GM23338 (cell line): ENCODE measurements around the gene PDCD4. TPM values are rescaled to one million over a fixed set of nuclear protein-coding genes. Genes with fewer than 3 reads are reported as not detected.

Experiments
- ATAC-seq: fragments of 200-7000 bp; cut with Tn5 transposase; 3 replicates; pipeline ENCODE4 v1.9.1; 2020
- DNase-seq: peaks from one replicate; pipeline ENCODE4 v3.0.0-alpha.2; 2015; ENCODE audit warnings: low spot score
- H2AFZ ChIP-seq: fragments of 200-600 bp; sonication (generic); 2 replicates; pipeline ENCODE4 v1.8.0; 2016; ENCODE audit warnings: antibody characterized with exemption, mild to moderate bottlenecking, moderate library complexity
- H3F3A ChIP-seq: fragments of 200-600 bp; sonication (generic); replicated peaks from 2 replicates; pipeline ENCODE4 v1.8.0; 2017; ENCODE audit warnings: antibody characterized with exemption, mixed run types, low read depth
- H3K27ac ChIP-seq: fragments of 200-600 bp; sonication (generic); 2 replicates; pipeline ENCODE4 v1.6.1; 2016; ENCODE audit warnings: low read depth
- H3K27me3 ChIP-seq: fragments of 200-600 bp; sonication (generic); 2 replicates; pipeline ENCODE4 v1.8.0; 2016; ENCODE audit warnings: mild to moderate bottlenecking, mixed run types, moderate library complexity; ENCODE audit not compliant: insufficient read depth
- H3K36me3 ChIP-seq: fragments of 200-600 bp; sonication (generic); 2 replicates; pipeline ENCODE4 v1.8.0; 2016; ENCODE audit warnings: mild to moderate bottlenecking; ENCODE audit not compliant: insufficient read depth
- H3K4me1 ChIP-seq: fragments of 200-600 bp; sonication (generic); 2 replicates; pipeline ENCODE4 v1.8.0; 2016; ENCODE audit warnings: mild to moderate bottlenecking, moderate library complexity; ENCODE audit not compliant: insufficient read depth
- H3K4me2 ChIP-seq: fragments of 200-600 bp; sonication (generic); 2 replicates; pipeline ENCODE4 v1.7.1; 2017; ENCODE audit warnings: mixed run types
- H3K4me3 ChIP-seq: fragments of 200-600 bp; sonication (generic); 2 replicates; pipeline ENCODE4 v1.6.1; 2016; ENCODE audit warnings: mixed run types
- H3K79me2 ChIP-seq: fragments of 200-600 bp; sonication (generic); replicated peaks from 2 replicates; pipeline ENCODE4 v1.8.0; 2017; ENCODE audit warnings: mild to moderate bottlenecking; ENCODE audit not compliant: insufficient read depth
- H3K9me2 ChIP-seq: fragments of 200-600 bp; sonication (generic); 2 replicates; pipeline ENCODE4 v1.8.0; 2017; ENCODE audit not compliant: insufficient read depth
- H4K20me1 ChIP-seq: fragments of 200-600 bp; sonication (generic); replicated peaks from 2 replicates; pipeline ENCODE4 v1.8.0; 2017; ENCODE audit warnings: mild to moderate bottlenecking; ENCODE audit not compliant: insufficient read depth
- H3K27ac Mint-ChIP-seq: 2 replicates; pipeline ENCODE4 v1.8.0; 2020; ENCODE audit warnings: inconsistent platforms, mild to moderate bottlenecking, moderate library complexity, mixed read lengths
- H3K27me3 Mint-ChIP-seq: 3 replicates; pipeline ENCODE4 v1.8.0; 2022; ENCODE audit warnings: low read depth, mild to moderate bottlenecking, moderate library complexity, mixed read lengths, inconsistent platforms; ENCODE audit not compliant: insufficient read depth, poor library complexity
- H3K36me3 Mint-ChIP-seq: 3 replicates; pipeline ENCODE4 v1.8.0; 2021; ENCODE audit warnings: low read depth, mild to moderate bottlenecking, inconsistent platforms, moderate library complexity, mixed read lengths
- H3K4me1 Mint-ChIP-seq: 3 replicates; pipeline ENCODE4 v1.8.0; 2020; ENCODE audit warnings: mild to moderate bottlenecking, inconsistent platforms, mixed read lengths
- H3K4me3 Mint-ChIP-seq: 3 replicates; pipeline ENCODE4 v1.8.0; 2021; ENCODE audit warnings: moderate library complexity, mild to moderate bottlenecking, inconsistent platforms, mixed read lengths
- H3K9me3 Mint-ChIP-seq: 3 replicates; pipeline ENCODE4 v1.8.0; 2020; ENCODE audit warnings: moderate library complexity, mild to moderate bottlenecking, inconsistent platforms, mixed read lengths
- CREB1 ChIP-seq: fragments of 250-450 bp; sonication (Bioruptor Pico); IDR thresholded peaks from 2 replicates; pipeline ENCODE4 v1.5.0; 2020; ENCODE audit warnings: low read depth, mild to moderate bottlenecking, moderate library complexity
- CTCF ChIP-seq, 2 experiments: fragments of 200-600 bp in 1 of 2; sonication (generic) in 1 of 2; conservative IDR thresholded peaks; 2 replicates each; pipeline versions ENCODE4 v1.5.1 to v1.6.1; 2016 to 2017; ENCODE audit warnings: antibody characterized with exemption in 2 of 2, low read depth in 2 of 2, mild to moderate bottlenecking in 2 of 2, moderate library complexity in 1 of 2
- ETS1 ChIP-seq: IDR thresholded peaks from 2 replicates; pipeline ENCODE4 v1.6.1; 2016; ENCODE audit warnings: antibody characterized with exemption
- EZH2 ChIP-seq: fragments of 200-600 bp; sonication (generic); IDR thresholded peaks from one replicate; pipeline ENCODE4 v1.8.0; 2017; ENCODE audit warnings: antibody characterized with exemption, mild to moderate bottlenecking, low read depth; ENCODE audit not compliant: unreplicated experiment
- EZH2phosphoT487 ChIP-seq: fragments of 200-600 bp; sonication (generic); IDR thresholded peaks from one replicate; pipeline ENCODE4 v1.8.1; 2018; ENCODE audit warnings: antibody characterized with exemption; ENCODE audit not compliant: unreplicated experiment
- NANOG ChIP-seq: IDR thresholded peaks from 2 replicates; pipeline ENCODE4 v1.6.1; 2016; ENCODE audit warnings: antibody characterized with exemption, borderline replicate concordance
- POLR2AphosphoS5 ChIP-seq: IDR thresholded peaks from 2 replicates; pipeline ENCODE4 v1.6.1; 2016; ENCODE audit warnings: antibody characterized with exemption, low read depth
- REST ChIP-seq: IDR thresholded peaks from one replicate; pipeline ENCODE4 v1.6.1; 2018; ENCODE audit warnings: antibody characterized with exemption; ENCODE audit not compliant: unreplicated experiment
- STAT1 ChIP-seq: IDR thresholded peaks from one replicate; pipeline ENCODE4 v1.6.1; 2016; ENCODE audit warnings: antibody characterized with exemption; ENCODE audit not compliant: unreplicated experiment
- ZNF114 ChIP-seq: fragments of 250-450 bp; sonication (Bioruptor Pico); IDR thresholded peaks from 2 replicates; pipeline ENCODE4 v1.5.0; 2020; ENCODE audit warnings: mild to moderate bottlenecking, moderate library complexity
- ZNF331 ChIP-seq: fragments of 250-450 bp; sonication (Bioruptor Pico); IDR thresholded peaks from 2 replicates; pipeline ENCODE4 v1.5.0; 2020; ENCODE audit warnings: low read depth, mild to moderate bottlenecking, moderate library complexity
- polyA plus RNA-seq: library from polyadenylated mRNA; unstranded; fragments of >200 nt; fragmentation: Nextera tagmentation; extraction: Ambion mirVana; gene quantifications from 2 replicates; pipeline ENCODE4 v1.2.1, GENCODE V29; 2016
- total RNA-seq: library from RNA; depleted of rRNA; stranded (reverse); fragments of >200 nt; shearing (Covaris generic); gene quantifications from 2 replicates; pipeline ENCODE4 v1.2.3, GENCODE V29; 2014

The PDCD4 gene
- total and polyA plus RNA-seq, 2 experiments from 2014 or later: 10.1 to 18.0 TPM

- H3K27me3 Mint-ChIP-seq: peaks cover 2% of the 10 kb centered on the region
- no peaks in the 10 kb centered on the region for H3F3A ChIP-seq
- no peaks in the 10 kb centered on the region for H3K36me3 Mint-ChIP-seq
- TF ChIP-seq EZH2phosphoT487: no peak
- TF ChIP-seq ZNF331 (CRISPR knock-in tag): no peak
- TF ChIP-seq CTCF (conservative IDR thresholded peaks at IDR 0.05; ENCODE audit: low read depth in 2 of 2): peak; percentile 60 to 71
- peak; percentile 44; the same call in 2 of the 3 replicates for ATAC-seq
- H2AFZ ChIP-seq: no peak overlapping the region
- no peaks in the 10 kb centered on the region for H4K20me1 ChIP-seq
- H3K27ac Mint-ChIP-seq: no peak overlapping the region
- no peaks in the 10 kb centered on the region for H3K9me3 Mint-ChIP-seq
- no peak overlapping the region for H3K4me3 ChIP-seq
- H3K4me3 Mint-ChIP-seq: no peak overlapping the region
- no peaks in the 10 kb centered on the region for H3K79me2 ChIP-seq
- H3K27ac ChIP-seq: no peak overlapping the region
- no peaks in the 10 kb centered on the region for H3K36me3 ChIP-seq
- H3K4me1 Mint-ChIP-seq: no peaks in the 10 kb centered on the region
- no peaks in the 10 kb centered on the region for H3K27me3 ChIP-seq
- DNase-seq: peak; percentile 71
- H3K4me2 ChIP-seq: no peak overlapping the region
- no peaks in the 10 kb centered on the region for H3K9me2 ChIP-seq
- H3K4me1 ChIP-seq: no peaks in the 10 kb centered on the region
These were observed 21.9 kb downstream of the PDCD4 start for GRCh38 chr10:110893559-110894179.

- Histone ChIP-seq H3K27ac (no peak overlapping the region), H4K20me1 (no peaks in the 10 kb centered on the region), H3K4me1 (no peaks in the 10 kb centered on the region), H3K4me2 (no peak overlapping the region), H3K4me3 (no peak overlapping the region), H3K36me3 (no peaks in the 10 kb centered on the region), H2AFZ (no peak overlapping the region), H3K79me2 (no peaks in the 10 kb centered on the region), H3K9me2 (no peaks in the 10 kb centered on the region), H3F3A (no peaks in the 10 kb centered on the region), H3K27me3 (no peaks in the 10 kb centered on the region)
- Mint-ChIP-seq H3K36me3 (no peaks in the 10 kb centered on the region; the same call in 2 of the 3 replicates), H3K4me3 (no peak overlapping the region), H3K27me3 (no peaks in the 10 kb centered on the region), H3K27ac (no peak overlapping the region), H3K9me3 (no peaks in the 10 kb centered on the region), H3K4me1 (peaks cover under 1% of the 10 kb centered on the region; the same call in 2 of the 3 replicates)
- DNase-seq: no peak
- ATAC-seq: no peak
- TF ChIP-seq REST (no peak), STAT1 (no peak), POLR2AphosphoS5 (no peak), EZH2 (no peak), ETS1 (no peak), EZH2phosphoT487 (no peak), CREB1 (no peak), NANOG (no peak), ZNF114 (no peak), CTCF (conservative IDR thresholded peaks at IDR 0.05; ENCODE audit: low read depth in 2 of 2) (no peak), ZNF331 (CRISPR knock-in tag) (no peak)
These were observed 25.5 kb downstream of the PDCD4 start for GRCh38 chr10:110897184-110897583.
